IPS-20b (cell line): Measurements from ENCODE around the gene TTC21A.
A peak's percentile ranks its signal among the peaks of the same experiment; 100 is the strongest.

ENCODE experiments used
- H3K27ac ChIP-seq: one replicate; pipeline ENCODE4 v1.5.1; 2013; ENCODE audit warnings: low read length
- H3K27me3 ChIP-seq: 2 replicates; pipeline ENCODE4 v1.6.1; 2013; ENCODE audit warnings: mild to moderate bottlenecking, low read length, inconsistent platforms; ENCODE audit not compliant: insufficient read depth
- H3K36me3 ChIP-seq: 2 replicates; pipeline ENCODE4 v1.6.1; 2013; ENCODE audit warnings: low read depth, mild to moderate bottlenecking, inconsistent platforms, low read length, moderate library complexity; ENCODE audit not compliant: insufficient read depth
- H3K4me1 ChIP-seq: 2 replicates; pipeline ENCODE4 v1.6.1; 2013; ENCODE audit warnings: mild to moderate bottlenecking, control low read depth, inconsistent platforms, low read length, moderate library complexity; ENCODE audit not compliant: insufficient read depth
- H3K4me3 ChIP-seq: 2 replicates; pipeline ENCODE4 v1.5.1; 2013; ENCODE audit warnings: mild to moderate bottlenecking, low read length, inconsistent platforms
- H3K9ac ChIP-seq: 2 replicates; pipeline ENCODE4 v1.6.1; 2013; ENCODE audit warnings: low read depth, mild to moderate bottlenecking, inconsistent platforms, low read length, moderate library complexity
- H3K9me3 ChIP-seq: 2 replicates; pipeline ENCODE4 v1.6.1; 2013; ENCODE audit warnings: mild to moderate bottlenecking, low read depth, low read length, inconsistent platforms; ENCODE audit not compliant: insufficient read depth

TTC21A gene

DNA sequence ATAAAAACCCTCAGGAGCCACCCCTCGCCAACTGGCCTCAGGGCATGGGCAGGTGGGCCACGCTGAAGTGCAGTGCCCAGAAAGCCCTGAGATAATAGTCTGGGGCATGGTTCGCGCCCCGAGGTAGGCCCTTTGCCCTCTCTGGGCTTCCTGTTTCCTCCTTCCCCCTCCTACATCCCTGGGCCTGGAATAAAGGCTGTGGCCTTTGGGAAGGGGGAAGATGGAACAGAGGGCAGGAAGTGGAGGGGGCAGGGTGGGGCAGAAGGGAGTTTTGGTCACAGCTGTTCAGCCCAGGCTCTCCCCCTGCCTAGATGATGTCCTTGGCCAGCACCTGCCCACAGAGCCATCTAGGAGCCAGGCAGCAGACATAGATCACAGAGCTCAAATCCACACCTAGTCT lies 34.6 kb downstream of the TTC21A start:
- no peaks in the 10 kb centered on the region for H3K9me3 ChIP-seq
- no peak overlapping the region for H3K27ac ChIP-seq
- peaks cover 52% of the 10 kb centered on the region for H3K36me3 ChIP-seq
- H3K9ac ChIP-seq: no peak overlapping the region
- H3K4me1 ChIP-seq: peaks cover 4% of the 10 kb centered on the region; the same call in 1 of the 2 replicates
- H3K27me3 ChIP-seq: no peaks in the 10 kb centered on the region
- H3K4me3 ChIP-seq: no peak overlapping the region

DNA sequence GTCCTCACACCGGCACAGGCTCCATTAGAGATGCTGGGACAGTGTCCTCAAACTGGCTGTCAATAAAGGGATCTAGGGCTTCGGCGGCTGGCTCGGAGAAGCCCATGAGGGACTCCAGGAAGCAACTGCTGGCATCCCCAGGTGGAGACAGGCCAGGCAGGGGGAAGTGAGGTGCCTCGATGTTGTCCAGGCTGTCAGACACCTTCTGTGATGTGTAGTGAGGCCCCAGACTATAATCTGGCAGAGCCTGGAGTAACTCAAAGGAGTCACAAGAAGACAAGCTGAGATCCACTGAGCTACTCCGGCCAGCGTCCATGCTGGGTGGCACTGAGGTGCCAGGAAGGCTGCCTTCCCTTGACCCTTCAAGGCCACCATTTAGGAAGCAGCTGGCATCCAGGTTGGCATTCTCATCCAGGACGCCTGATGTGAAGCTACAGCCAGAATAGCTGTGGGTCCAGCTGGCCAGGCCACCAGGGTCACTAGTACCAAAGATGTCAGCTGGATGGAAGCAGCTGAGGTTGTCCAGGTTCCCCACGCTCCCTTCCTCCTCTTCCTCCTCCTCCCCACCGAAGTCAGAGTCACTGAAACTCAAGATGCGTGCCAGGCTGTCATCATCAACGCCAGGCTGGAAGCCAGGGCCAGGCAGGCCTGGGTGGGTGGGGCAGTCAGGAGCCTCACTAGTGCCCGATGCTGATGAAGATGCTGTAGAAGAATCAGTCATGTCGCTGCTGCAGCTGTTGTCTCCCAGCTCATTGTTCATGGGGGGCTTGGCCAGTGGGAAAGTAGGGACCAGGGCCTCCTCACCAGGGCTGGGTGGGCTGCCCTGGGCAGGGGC lies 35.8 kb downstream of the TTC21A start:
- Histone ChIP-seq H3K9me3 (no peaks in the 10 kb centered on the region), H3K27me3 (no peaks in the 10 kb centered on the region), H3K27ac (no peak overlapping the region), H3K4me1 (peaks cover 13% of the 10 kb centered on the region), H3K36me3 (peaks cover 52% of the 10 kb centered on the region), H3K9ac (no peak overlapping the region), H3K4me3 (no peak overlapping the region)

DNA sequence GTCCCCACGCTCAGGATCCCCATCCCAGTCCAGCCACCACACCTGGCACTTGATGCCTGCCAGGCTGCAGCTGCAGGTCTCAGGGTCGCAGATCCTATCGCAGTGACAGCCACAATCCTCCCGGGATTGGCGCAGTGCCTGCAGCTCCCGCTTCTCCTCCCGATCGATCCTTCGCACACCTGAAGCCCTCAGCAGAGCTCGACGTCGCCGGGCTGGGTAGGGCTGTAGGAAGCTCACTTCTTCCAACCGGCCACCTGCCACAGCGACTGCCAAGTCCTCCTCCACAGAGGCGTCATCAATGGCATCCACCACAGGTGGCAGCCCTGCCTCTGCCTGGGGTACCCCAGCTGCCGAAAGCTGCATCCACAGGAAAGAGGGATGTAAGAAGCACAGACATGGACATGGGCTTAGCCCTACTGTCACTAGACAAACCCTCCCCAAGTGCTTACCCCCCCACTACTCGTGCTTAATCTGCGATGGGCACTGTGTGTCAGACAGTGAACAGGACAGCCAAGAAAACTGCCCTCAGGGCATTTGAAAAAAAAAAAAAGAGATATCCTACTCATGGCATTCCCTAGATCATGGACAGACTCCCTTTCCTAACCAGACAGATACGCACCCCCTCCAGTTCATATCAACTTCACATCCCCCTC lies 36.7 kb downstream of the TTC21A start:
- H3K4me1 ChIP-seq: peaks cover 22% of the 10 kb centered on the region
- H3K27me3 ChIP-seq: no peaks in the 10 kb centered on the region
- H3K9ac ChIP-seq: no peak overlapping the region
- H3K9me3 ChIP-seq: no peaks in the 10 kb centered on the region
- H3K4me3 ChIP-seq: no peak overlapping the region
- H3K36me3 ChIP-seq: peaks cover 52% of the 10 kb centered on the region
- no peak overlapping the region for H3K27ac ChIP-seq

DNA sequence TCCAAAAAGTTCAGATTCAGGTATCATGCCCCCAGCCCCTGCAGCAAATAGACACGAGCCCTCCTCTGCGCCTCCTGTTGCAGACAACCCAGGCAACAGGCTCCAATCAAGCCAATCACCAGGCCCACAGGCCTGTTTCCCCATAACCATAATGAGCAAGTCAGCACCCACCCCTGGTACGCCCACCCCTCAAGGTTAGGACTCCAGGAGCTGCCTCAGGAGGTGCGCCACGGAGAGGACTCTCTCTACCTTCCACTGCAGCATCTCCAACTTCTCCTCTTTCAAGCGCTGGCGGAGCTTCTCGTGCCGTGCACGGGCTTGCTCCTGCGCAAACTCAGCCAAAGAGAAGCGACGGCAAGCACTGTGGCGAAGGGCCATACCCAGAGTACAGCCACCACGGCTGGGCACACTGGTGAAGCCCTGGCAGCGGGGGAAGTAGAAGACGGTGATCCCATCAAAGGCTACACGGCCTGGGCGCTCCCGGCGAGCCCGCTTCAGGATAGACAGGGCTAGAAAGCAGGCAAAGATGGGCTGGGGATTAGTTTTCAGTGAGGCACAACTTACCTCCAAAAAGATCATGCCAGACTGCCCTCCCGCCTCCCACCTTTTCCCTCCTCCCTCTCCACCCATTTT lies 37.4 kb downstream of the TTC21A start:
- Histone ChIP-seq H3K36me3 (peaks cover 52% of the 10 kb centered on the region), H3K4me3 (no peak overlapping the region), H3K9me3 (no peaks in the 10 kb centered on the region), H3K4me1 (peaks cover 28% of the 10 kb centered on the region), H3K27ac (no peak overlapping the region), H3K27me3 (no peaks in the 10 kb centered on the region), H3K9ac (no peak overlapping the region)

DNA sequence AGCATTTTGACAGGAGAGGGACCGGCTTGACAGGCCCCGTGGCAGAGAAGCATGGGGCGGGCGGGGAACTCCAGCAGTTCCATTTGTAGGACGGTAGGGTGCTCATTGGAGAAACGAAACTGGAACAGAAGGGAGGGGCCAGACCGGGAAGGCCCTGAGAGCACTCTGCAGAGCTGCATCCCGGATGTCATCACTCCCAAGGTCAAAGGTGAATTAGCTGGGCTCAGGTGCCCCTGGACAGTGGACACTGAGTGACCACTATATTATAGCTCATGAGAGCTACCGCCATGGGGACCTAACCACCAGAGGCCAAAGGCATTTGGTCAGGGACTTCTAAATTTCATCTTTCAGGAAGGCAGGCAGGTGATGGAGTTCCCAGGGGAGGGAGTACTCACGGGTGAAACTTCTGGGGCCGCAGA lies 38.6 kb downstream of the TTC21A start:
- H3K27me3 ChIP-seq: no peaks in the 10 kb centered on the region
- H3K9ac ChIP-seq: no peak overlapping the region
- H3K9me3 ChIP-seq: no peaks in the 10 kb centered on the region
- H3K36me3 ChIP-seq: peaks cover 52% of the 10 kb centered on the region
- H3K27ac ChIP-seq: no peak overlapping the region
- no peak overlapping the region for H3K4me3 ChIP-seq
- H3K4me1 ChIP-seq: peaks cover 40% of the 10 kb centered on the region

DNA sequence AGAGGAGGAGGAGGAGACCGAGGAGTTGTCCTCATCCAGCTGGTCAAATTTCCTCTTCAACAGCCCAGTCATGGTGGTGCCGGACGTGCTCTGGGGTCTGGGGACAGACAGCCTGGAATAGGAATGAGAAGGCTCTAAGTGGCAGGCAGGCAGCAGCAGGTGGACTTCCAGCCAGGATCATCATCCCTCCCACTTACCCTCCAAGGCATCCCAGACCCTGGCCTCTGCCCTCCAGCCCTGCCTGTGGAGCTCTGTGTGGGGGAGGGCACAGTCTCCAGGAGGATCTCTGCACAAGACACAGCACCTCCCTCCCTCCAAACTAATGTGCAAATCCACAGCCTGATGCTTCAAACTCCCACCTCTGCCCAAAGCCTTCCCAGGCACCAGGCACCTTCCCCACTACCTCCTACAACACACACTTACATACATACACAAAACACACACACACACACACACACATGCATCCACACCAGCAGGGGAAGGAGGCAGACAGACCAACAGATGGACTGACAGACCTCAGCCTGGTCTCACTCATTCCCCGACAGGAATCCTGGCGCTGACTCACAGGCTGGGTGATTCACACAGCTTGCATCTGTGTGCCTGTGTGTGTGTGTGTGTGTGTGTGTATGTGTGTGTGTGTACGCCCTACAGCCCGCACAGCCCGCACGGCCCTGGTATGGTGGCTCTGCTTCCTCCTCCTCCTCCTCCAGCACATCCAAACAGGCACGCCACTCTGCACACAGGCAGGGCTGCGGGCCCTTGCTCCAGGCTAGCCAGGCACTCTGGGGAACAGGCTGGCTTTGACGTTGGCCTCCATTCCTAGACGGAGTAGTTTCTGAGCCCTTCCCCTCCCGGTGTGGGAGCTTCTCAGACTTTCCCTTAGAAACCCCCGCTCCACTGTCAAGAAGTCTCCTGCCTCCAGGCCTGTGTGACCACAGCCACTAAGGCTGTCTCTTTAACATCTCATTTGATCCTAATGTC lies 39.4 kb downstream of the TTC21A start:
- peaks cover 46% of the 10 kb centered on the region for H3K36me3 ChIP-seq
- peak overlapping the region; percentile 24; the same call in 1 of the 2 replicates for H3K9ac ChIP-seq
- peak overlapping the region; percentile 21 for H3K27ac ChIP-seq
- H3K27me3 ChIP-seq: no peaks in the 10 kb centered on the region
- no peak overlapping the region for H3K4me3 ChIP-seq
- H3K4me1 ChIP-seq: peaks cover 48% of the 10 kb centered on the region
- no peaks in the 10 kb centered on the region for H3K9me3 ChIP-seq

DNA sequence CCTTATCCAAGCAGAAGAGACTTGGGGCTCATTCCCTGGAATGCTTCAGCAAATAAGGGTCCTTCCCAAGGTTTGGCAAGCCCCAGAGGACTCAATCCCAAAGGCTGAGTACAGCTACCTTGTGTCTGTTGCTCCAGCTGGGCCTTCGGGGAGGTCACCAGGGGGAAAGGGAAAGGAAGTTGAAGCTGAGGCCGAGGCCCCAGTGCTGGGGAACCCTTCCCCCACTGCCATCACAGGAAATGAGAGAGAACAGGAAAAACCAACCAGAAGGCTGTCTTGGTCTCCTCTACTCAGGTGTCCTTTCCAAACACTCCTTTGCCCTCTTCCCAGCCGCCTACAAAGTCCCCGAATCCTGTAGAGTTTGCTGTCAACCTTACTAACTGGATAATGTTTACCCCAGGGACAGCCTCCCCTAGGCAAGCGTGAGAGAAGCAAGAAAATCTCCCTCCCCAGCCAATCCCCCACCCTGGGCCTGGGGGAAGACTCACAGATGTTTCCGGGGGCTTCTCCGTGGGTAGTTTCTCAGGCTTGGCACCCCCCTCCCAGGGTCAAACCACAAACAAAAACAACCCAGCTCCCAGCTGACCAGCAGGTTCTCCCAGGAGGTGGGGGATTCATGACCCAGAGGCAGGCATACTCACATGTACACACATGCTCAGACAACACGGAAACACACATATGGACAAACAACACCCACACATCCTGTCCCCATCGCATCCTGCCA lies 40.4 kb downstream of the TTC21A start:
- Histone ChIP-seq H3K4me3 (no peak overlapping the region), H3K9ac (peak overlapping the region; percentile 42; the same call in 1 of the 2 replicates), H3K27ac (peak overlapping the region; percentile 23), H3K27me3 (peaks cover 5% of the 10 kb centered on the region; the same call in 1 of the 2 replicates), H3K4me1 (peaks cover 50% of the 10 kb centered on the region), H3K36me3 (peaks cover 36% of the 10 kb centered on the region), H3K9me3 (no peaks in the 10 kb centered on the region)

DNA sequence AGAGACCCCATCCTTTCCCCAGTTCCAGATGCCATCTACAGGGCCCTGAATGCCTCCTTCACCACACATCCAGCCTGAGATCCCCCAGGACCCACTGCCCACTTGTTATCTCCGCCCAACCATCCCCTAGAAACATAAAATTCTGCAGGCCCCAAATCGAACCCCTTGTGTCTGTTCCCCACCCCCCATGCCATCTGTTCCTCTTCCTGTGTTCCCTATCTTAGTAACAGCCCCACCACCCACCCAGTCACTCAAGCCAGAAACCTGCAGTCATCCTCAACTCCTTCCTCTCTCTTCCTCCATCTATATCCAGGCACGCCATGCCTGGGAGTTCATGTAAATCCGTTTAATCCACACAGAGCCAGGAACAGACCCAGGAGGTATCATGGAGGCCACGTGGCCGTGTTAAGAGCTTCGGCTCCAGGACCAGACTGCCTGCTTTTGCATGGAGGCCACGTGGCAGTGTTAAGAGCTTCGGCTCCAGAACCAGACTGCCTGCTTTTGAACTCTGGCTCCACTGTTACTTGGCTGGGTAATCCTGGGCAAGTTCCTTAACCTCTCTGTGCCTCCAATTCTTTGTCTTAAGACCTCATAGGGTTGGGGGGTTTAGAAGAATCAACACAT lies 41.1 kb downstream of the TTC21A start:
- Histone ChIP-seq H3K36me3 (peaks cover 29% of the 10 kb centered on the region), H3K27me3 (peaks cover 6% of the 10 kb centered on the region; the same call in 1 of the 2 replicates), H3K27ac (no peak overlapping the region), H3K9ac (peak overlapping the region; percentile 42; the same call in 1 of the 2 replicates), H3K9me3 (no peaks in the 10 kb centered on the region), H3K4me1 (peaks cover 50% of the 10 kb centered on the region), H3K4me3 (no peak overlapping the region)

DNA sequence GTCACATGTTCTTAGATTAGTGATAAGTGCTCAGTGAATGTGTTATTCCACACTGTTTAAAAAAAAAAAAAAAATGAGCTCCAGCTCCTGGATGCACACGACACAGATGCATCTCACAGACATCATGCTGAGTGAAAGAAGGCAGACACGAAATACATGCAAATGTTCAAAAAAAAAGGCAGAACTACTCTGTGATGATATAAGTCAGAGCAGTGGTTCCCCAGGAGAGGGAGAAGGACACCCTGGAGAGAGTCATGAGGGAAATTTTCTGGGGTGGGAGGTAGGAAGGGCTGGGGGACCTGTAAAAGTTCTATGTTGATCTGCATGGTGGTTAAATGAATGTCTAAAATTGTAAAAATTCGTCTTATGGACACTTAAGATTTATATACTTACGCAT lies 41.6 kb downstream of the TTC21A start:
- Histone ChIP-seq H3K36me3 (peaks cover 24% of the 10 kb centered on the region), H3K4me3 (no peak overlapping the region), H3K9ac (no peak overlapping the region; the same call in 1 of the 2 replicates), H3K4me1 (peaks cover 50% of the 10 kb centered on the region), H3K27ac (no peak overlapping the region), H3K27me3 (peaks cover 6% of the 10 kb centered on the region; the same call in 1 of the 2 replicates), H3K9me3 (no peaks in the 10 kb centered on the region)

DNA sequence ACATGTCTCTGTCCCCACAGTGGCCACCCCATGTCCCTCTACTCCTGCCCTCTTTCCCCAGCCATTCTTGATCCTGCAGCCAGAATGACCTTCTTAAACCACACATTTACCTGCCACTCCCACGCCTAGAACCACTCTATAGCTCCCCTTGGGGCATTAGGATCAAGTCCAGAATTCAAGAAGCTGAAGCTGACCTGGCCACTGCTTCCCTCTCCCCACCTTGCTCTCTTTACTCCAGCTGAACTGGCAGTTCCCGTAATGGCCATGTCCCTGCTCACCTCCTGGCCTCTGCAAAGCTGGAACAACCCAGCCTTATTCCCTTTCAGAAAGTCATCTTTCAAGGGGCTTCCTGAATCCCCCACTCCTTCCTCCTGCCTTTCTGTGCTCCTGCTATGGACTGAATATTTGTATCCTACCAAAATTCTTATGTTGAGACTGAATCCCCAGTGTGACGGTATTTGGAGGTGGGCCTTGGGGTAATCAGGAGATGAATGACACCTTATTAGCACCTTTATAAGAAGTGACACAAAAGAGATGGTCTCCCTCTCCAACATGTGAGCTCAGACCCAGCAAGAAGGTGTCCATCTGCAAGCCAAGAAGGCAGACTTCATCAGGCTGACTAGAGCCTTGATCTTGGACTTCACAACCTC lies 42.1 kb downstream of the TTC21A start:
- Histone ChIP-seq H3K36me3 (peaks cover 19% of the 10 kb centered on the region), H3K4me1 (peaks cover 51% of the 10 kb centered on the region), H3K4me3 (no peak overlapping the region; the same call in 1 of the 2 replicates), H3K27ac (no peak overlapping the region), H3K27me3 (peaks cover 6% of the 10 kb centered on the region; the same call in 1 of the 2 replicates), H3K9me3 (no peaks in the 10 kb centered on the region), H3K9ac (0 out of 2 replicates have a peak overlapping the region, but pooled peaks have one; percentile 16)
